ENCODE data around the gene KCNE2. TPM values are rescaled to one million over a fixed set of nuclear protein-coding genes. Genes with fewer than 3 reads are reported as not detected.

KCNE2 gene
- total and polyA plus RNA-seq, 2 experiments from 2014 or later: 0.28 to 0.55 TPM

DNA sequence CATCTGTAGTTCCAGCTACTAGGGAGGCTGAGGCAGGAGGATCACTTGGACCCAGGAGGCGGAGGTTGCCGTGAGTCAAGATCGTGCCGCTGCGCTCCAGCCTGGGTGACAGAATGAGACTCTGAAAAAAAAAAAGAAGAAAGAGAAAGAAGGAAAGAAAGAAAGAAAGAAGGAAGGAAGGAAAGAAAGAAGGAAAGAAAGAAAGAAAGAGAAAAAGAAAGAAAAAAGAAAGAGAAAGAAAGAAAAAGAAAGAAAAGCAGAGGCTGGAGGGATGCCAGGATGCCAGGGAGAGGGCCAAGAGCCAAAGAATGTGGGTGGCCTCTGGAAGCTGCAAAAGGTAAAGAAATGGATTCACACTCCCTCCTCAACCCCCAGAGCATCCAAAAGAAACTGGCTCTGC, 8.2 kb upstream of the KCNE2 start:
- no peaks in the 10 kb centered on the region for H3K79me2 ChIP-seq (replicated peaks; ENCODE audit: insufficient read depth)
- H3K9me2 ChIP-seq (ENCODE audit: insufficient read depth): no peaks in the 10 kb centered on the region
- H3F3A ChIP-seq (replicated peaks; ENCODE audit: low read depth): no peaks in the 10 kb centered on the region
- Mint-ChIP-seq H3K9me3 (peaks cover 9% of the 10 kb centered on the region; the same call in 2 of the 3 replicates), H3K4me1 (no peaks in the 10 kb centered on the region; the same call in 1 of the 3 replicates), H3K36me3 (ENCODE audit: low read depth) (no peaks in the 10 kb centered on the region), H3K27ac (no peak overlapping the region), H3K27me3 (ENCODE audit: insufficient read depth, low read depth, poor library complexity) (peaks cover 3% of the 10 kb centered on the region), H3K4me3 (no peak overlapping the region)
- no peaks in the 10 kb centered on the region for H3K4me1 ChIP-seq (ENCODE audit: insufficient read depth)
- H3K36me3 ChIP-seq (ENCODE audit: insufficient read depth): no peaks in the 10 kb centered on the region
- ATAC-seq (no peak), DNase-seq (ENCODE audit: low spot score) (no peak)
- no peak overlapping the region for H3K27ac ChIP-seq (ENCODE audit: low read depth)
- no peak overlapping the region for H3K4me3 ChIP-seq
- TF ChIP-seq ZNF114 (CRISPR knock-in tag; IDR thresholded peaks at IDR 0.05) (no peak), ZNF331 (CRISPR knock-in tag; IDR thresholded peaks at IDR 0.05; ENCODE audit: low read depth) (no peak), CREB1 (CRISPR knock-in tag; IDR thresholded peaks at IDR 0.05; ENCODE audit: low read depth) (no peak), EZH2phosphoT487 (IDR thresholded peaks at IDR 0.05; ENCODE audit: unreplicated experiment) (no peak), NANOG (IDR thresholded peaks at IDR 0.05; ENCODE audit: borderline replicate concordance) (no peak), JUNB (IDR thresholded peaks at IDR 0.05; ENCODE audit: unreplicated experiment) (no peak), EZH2 (IDR thresholded peaks at IDR 0.05; ENCODE audit: low read depth, unreplicated experiment) (no peak), STAT1 (IDR thresholded peaks at IDR 0.05; ENCODE audit: unreplicated experiment) (no peak), POLR2AphosphoS5 (IDR thresholded peaks at IDR 0.05; ENCODE audit: low read depth) (no peak)
- TF ChIP-seq, protein P1, sequence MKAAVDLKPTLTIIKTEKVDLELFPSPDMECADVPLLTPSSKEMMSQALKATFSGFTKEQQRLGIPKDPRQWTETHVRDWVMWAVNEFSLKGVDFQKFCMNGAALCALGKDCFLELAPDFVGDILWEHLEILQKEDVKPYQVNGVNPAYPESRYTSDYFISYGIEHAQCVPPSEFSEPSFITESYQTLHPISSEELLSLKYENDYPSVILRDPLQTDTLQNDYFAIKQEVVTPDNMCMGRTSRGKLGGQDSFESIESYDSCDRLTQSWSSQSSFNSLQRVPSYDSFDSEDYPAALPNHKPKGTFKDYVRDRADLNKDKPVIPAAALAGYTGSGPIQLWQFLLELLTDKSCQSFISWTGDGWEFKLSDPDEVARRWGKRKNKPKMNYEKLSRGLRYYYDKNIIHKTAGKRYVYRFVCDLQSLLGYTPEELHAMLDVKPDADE (IDR thresholded peaks at IDR 0.05): no peak
- TF ChIP-seq, protein P2, sequence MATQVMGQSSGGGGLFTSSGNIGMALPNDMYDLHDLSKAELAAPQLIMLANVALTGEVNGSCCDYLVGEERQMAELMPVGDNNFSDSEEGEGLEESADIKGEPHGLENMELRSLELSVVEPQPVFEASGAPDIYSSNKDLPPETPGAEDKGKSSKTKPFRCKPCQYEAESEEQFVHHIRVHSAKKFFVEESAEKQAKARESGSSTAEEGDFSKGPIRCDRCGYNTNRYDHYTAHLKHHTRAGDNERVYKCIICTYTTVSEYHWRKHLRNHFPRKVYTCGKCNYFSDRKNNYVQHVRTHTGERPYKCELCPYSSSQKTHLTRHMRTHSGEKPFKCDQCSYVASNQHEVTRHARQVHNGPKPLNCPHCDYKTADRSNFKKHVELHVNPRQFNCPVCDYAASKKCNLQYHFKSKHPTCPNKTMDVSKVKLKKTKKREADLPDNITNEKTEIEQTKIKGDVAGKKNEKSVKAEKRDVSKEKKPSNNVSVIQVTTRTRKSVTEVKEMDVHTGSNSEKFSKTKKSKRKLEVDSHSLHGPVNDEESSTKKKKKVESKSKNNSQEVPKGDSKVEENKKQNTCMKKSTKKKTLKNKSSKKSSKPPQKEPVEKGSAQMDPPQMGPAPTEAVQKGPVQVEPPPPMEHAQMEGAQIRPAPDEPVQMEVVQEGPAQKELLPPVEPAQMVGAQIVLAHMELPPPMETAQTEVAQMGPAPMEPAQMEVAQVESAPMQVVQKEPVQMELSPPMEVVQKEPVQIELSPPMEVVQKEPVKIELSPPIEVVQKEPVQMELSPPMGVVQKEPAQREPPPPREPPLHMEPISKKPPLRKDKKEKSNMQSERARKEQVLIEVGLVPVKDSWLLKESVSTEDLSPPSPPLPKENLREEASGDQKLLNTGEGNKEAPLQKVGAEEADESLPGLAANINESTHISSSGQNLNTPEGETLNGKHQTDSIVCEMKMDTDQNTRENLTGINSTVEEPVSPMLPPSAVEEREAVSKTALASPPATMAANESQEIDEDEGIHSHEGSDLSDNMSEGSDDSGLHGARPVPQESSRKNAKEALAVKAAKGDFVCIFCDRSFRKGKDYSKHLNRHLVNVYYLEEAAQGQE (IDR thresholded peaks at IDR 0.05; ENCODE audit: unreplicated experiment): no peak
- TF ChIP-seq, protein P3, sequence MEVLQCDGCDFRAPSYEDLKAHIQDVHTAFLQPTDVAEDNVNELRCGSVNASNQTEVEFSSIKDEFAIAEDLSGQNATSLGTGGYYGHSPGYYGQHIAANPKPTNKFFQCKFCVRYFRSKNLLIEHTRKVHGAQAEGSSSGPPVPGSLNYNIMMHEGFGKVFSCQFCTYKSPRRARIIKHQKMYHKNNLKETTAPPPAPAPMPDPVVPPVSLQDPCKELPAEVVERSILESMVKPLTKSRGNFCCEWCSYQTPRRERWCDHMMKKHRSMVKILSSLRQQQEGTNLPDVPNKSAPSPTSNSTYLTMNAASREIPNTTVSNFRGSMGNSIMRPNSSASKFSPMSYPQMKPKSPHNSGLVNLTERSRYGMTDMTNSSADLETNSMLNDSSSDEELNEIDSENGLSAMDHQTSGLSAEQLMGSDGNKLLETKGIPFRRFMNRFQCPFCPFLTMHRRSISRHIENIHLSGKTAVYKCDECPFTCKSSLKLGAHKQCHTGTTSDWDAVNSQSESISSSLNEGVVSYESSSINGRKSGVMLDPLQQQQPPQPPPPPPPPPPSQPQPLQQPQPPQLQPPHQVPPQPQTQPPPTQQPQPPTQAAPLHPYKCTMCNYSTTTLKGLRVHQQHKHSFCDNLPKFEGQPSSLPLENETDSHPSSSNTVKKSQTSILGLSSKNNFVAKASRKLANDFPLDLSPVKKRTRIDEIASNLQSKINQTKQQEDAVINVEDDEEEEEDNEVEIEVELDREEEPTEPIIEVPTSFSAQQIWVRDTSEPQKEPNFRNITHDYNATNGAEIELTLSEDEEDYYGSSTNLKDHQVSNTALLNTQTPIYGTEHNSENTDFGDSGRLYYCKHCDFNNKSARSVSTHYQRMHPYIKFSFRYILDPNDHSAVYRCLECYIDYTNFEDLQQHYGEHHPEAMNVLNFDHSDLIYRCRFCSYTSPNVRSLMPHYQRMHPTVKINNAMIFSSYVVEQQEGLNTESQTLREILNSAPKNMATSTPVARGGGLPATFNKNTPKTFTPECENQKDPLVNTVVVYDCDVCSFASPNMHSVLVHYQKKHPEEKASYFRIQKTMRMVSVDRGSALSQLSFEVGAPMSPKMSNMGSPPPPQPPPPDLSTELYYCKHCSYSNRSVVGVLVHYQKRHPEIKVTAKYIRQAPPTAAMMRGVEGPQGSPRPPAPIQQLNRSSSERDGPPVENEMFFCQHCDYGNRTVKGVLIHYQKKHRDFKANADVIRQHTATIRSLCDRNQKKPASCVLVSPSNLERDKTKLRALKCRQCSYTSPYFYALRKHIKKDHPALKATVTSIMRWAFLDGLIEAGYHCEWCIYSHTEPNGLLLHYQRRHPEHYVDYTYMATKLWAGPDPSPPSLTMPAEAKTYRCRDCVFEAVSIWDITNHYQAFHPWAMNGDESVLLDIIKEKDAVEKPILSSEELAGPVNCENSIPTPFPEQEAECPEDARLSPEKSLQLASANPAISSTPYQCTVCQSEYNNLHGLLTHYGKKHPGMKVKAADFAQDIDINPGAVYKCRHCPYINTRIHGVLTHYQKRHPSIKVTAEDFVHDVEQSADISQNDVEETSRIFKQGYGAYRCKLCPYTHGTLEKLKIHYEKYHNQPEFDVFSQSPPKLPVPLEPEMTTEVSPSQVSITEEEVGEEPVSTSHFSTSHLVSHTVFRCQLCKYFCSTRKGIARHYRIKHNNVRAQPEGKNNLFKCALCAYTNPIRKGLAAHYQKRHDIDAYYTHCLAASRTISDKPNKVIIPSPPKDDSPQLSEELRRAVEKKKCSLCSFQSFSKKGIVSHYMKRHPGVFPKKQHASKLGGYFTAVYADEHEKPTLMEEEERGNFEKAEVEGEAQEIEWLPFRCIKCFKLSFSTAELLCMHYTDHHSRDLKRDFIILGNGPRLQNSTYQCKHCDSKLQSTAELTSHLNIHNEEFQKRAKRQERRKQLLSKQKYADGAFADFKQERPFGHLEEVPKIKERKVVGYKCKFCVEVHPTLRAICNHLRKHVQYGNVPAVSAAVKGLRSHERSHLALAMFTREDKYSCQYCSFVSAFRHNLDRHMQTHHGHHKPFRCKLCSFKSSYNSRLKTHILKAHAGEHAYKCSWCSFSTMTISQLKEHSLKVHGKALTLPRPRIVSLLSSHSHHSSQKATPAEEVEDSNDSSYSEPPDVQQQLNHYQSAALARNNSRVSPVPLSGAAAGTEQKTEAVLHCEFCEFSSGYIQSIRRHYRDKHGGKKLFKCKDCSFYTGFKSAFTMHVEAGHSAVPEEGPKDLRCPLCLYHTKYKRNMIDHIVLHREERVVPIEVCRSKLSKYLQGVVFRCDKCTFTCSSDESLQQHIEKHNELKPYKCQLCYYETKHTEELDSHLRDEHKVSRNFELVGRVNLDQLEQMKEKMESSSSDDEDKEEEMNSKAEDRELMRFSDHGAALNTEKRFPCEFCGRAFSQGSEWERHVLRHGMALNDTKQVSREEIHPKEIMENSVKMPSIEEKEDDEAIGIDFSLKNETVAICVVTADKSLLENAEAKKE (CRISPR knock-in tag; IDR thresholded peaks at IDR 0.05): no peak
- TF ChIP-seq, protein P4, sequence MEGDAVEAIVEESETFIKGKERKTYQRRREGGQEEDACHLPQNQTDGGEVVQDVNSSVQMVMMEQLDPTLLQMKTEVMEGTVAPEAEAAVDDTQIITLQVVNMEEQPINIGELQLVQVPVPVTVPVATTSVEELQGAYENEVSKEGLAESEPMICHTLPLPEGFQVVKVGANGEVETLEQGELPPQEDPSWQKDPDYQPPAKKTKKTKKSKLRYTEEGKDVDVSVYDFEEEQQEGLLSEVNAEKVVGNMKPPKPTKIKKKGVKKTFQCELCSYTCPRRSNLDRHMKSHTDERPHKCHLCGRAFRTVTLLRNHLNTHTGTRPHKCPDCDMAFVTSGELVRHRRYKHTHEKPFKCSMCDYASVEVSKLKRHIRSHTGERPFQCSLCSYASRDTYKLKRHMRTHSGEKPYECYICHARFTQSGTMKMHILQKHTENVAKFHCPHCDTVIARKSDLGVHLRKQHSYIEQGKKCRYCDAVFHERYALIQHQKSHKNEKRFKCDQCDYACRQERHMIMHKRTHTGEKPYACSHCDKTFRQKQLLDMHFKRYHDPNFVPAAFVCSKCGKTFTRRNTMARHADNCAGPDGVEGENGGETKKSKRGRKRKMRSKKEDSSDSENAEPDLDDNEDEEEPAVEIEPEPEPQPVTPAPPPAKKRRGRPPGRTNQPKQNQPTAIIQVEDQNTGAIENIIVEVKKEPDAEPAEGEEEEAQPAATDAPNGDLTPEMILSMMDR (conservative IDR thresholded peaks at IDR 0.05; ENCODE audit: low read depth in 2 of 2): no peak
- H4K20me1 ChIP-seq (replicated peaks; ENCODE audit: insufficient read depth): no peaks in the 10 kb centered on the region
- no peaks in the 10 kb centered on the region for H3K27me3 ChIP-seq (ENCODE audit: insufficient read depth)
- H2AFZ ChIP-seq: no peak overlapping the region
- H3K4me2 ChIP-seq: no peak overlapping the region

All from GM23338 (cell line).